Mucosa of descending colon (tissue), 3 donors: Measurements from ENCODE around the gene HS3ST3B1. TPM values are rescaled to one million over a fixed set of nuclear protein-coding genes. Genes with fewer than 3 reads are reported as not detected.

Source experiments
- ATAC-seq: fragments of 200-7000 bp; cut with Tn5 transposase; one replicate; pipeline ENCODE4 v1.9.1; 2020; ENCODE audit warnings: mild to moderate bottlenecking, moderate library complexity
- DNase-seq, 3 donors: peaks; one replicate each; pipeline ENCODE4 v3.0.0-alpha.2; 2020
- H3K36me3 ChIP-seq: fragments of 200-600 bp; one replicate; pipeline ENCODE4 v1.8.0; 2021; ENCODE audit warnings: low read depth, mild to moderate bottlenecking
- H3K4me1 ChIP-seq: fragments of 200-600 bp; one replicate; pipeline ENCODE4 v1.8.0; 2021; ENCODE audit warnings: low read depth, mild to moderate bottlenecking
- H3K4me3 ChIP-seq: fragments of 200-600 bp; one replicate; pipeline ENCODE4 v1.8.0; 2021; ENCODE audit warnings: mild to moderate bottlenecking
- H3K9me3 ChIP-seq: fragments of 200-600 bp; one replicate; pipeline ENCODE4 v1.8.0; 2021; ENCODE audit warnings: mild to moderate bottlenecking
- CTCF ChIP-seq: fragments of 200-600 bp; IDR thresholded peaks from one replicate; pipeline ENCODE4 v1.8.0; 2022; ENCODE audit warnings: antibody characterized with exemption, mild to moderate bottlenecking
- intact Hi-C, 2 donors: fragments of 100-400 bp; cut with DNase I in 1 of 2; cut with micrococcal nuclease in 1 of 2; formaldehyde crosslinking; loops; one replicate each; pipeline versions ENCODE4 v1.11.0 to v1.11.1; 2022; cut with DNase I, micrococcal nuclease
- total RNA-seq, 3 donors: library from RNA; stranded (reverse); fragmentation: NEBNext Ultra II Directional in 2 of 3; extraction: Animal tissue kit (Norgen Biotek cat#: 25700) in 2 of 3; gene quantifications; one replicate each; pipeline versions ENCODE4 v1.2.1 to v1.2.4, GENCODE V29; 2021 to 2023
- donor health status: DM: no; HTN: no; CAD: no; lungs with moderate emphysema.
- donor health status: DM: no; HTN: no; CAD: no.
- donor health status: DM: no; HTN: yes; CAD: no.

Gene HS3ST3B1
- total RNA-seq, 3 donors from 2014 or later = 1.4 to 1.6 (median 1.5) TPM

- ATAC-seq (no peak), DNase-seq (no peak)
- no peaks in the 10 kb centered on the region for H3K4me1 ChIP-seq
- intact Hi-C loops = no loop called here
- no peaks in the 10 kb centered on the region for H3K36me3 ChIP-seq
- H3K9me3 ChIP-seq = no peaks in the 10 kb centered on the region
- H3K4me3 ChIP-seq = no peak overlapping the region
- TF ChIP-seq CTCF = no peak
Observed at GRCh38 chr17:14312522-14312921, 11.6 kb downstream of the HS3ST3B1 start.

- TF ChIP-seq CTCF = no peak
- Histone ChIP-seq H3K4me3 (no peak overlapping the region), H3K36me3 (no peaks in the 10 kb centered on the region), H3K9me3 (no peaks in the 10 kb centered on the region), H3K4me1 (peaks cover 1% of the 10 kb centered on the region)
- intact Hi-C loops = no loop called here
- DNase-seq (no peak), ATAC-seq (no peak)
Observed at GRCh38 chr17:14316126-14316832, 15.4 kb downstream of the HS3ST3B1 start.

- peaks cover 3% of the 10 kb centered on the region for H3K4me1 ChIP-seq
- DNase-seq (no peak), ATAC-seq (no peak)
- H3K9me3 ChIP-seq = no peaks in the 10 kb centered on the region
- no peak overlapping the region for H3K4me3 ChIP-seq
- no peaks in the 10 kb centered on the region for H3K36me3 ChIP-seq
- TF ChIP-seq CTCF = no peak
- intact Hi-C loops = no loop called here
Observed at GRCh38 chr17:14317383-14317782, 16.5 kb downstream of the HS3ST3B1 start.

- DNase-seq (no peak), ATAC-seq (no peak)
- H3K4me3 ChIP-seq = no peak overlapping the region
- intact Hi-C loops = no loop called here
- H3K36me3 ChIP-seq = no peaks in the 10 kb centered on the region
- no peak for TF ChIP-seq CTCF
- no peaks in the 10 kb centered on the region for H3K9me3 ChIP-seq
- H3K4me1 ChIP-seq = peaks cover 3% of the 10 kb centered on the region
Observed at GRCh38 chr17:14318109-14318917, 17.4 kb downstream of the HS3ST3B1 start.

GRCh38 chr17:14318918-14319205, 18.0 kb downstream of the HS3ST3B1 start:
- Histone ChIP-seq H3K4me1 (peaks cover 3% of the 10 kb centered on the region), H3K36me3 (no peaks in the 10 kb centered on the region), H3K4me3 (no peak overlapping the region), H3K9me3 (no peaks in the 10 kb centered on the region)
- ATAC-seq (no peak), DNase-seq (no peak)
- TF ChIP-seq CTCF = no peak
- intact Hi-C loops = no loop called here
